ENCODE data around the gene CCDC90B. TPM values are rescaled to one million over a fixed set of nuclear protein-coding genes. Genes with fewer than 3 reads are reported as not detected.
A peak's percentile ranks its signal among the peaks of the same experiment; 100 is the strongest.

The CCDC90B gene
- total RNA-seq, 2 donors from 2014 or later, result 64.2 to 105 TPM

DNA sequence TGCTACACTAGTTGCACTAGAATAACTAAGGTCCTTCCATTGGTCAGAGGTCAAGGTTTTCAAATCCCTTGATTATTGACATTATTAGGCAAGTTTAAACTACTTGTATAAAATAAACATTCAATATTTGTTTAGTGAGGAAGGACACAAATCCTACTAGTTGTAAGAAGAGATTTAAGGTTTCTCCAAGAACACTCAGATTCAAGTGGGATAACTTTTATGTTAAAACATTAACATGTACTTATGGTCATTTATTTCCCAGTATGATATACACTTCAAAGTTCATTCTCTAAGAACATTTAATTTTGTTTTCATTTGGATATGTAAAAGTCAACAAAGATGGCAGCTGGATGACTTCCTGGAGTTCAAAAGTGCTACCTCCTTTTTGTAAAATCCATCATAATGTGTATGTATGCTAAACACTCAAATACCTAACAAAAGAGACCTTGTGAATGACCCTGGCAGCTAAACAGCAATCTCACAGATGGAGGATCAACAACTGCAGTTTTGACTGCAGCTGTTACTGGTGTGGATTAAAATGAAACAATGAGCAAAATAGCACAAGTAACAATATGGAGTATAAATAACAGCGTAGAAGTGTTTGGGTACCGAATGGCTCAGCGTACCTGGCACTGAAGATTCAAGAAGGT is 1.5 kb downstream of the CCDC90B start:
- Histone ChIP-seq H3K4me1 (ENCODE audit: control insufficient read depth, insufficient read depth, low read length) (peaks cover 12% of the 10 kb centered on the region), H3K27ac (ENCODE audit: low read depth, low read length) (no peak overlapping the region)
- no peak for DNase-seq

GRCh38 chr11:83282084-83282716 is 4.0 kb downstream of the CCDC90B start:
- Histone ChIP-seq H3K9ac (ENCODE audit: extremely low read depth, low read length, poor library complexity, severe bottlenecking) (no peak overlapping the region), H3K27ac (ENCODE audit: low read depth, low read length) (no peak overlapping the region), H3K4me1 (ENCODE audit: control insufficient read depth, insufficient read depth, low read length) (peaks cover 12% of the 10 kb centered on the region), H3K36me3 (ENCODE audit: control insufficient read depth, insufficient read depth, low read length) (peaks cover 53% of the 10 kb centered on the region), H3K27me3 (ENCODE audit: control insufficient read depth, insufficient read depth, low read length, poor library complexity, severe bottlenecking) (no peaks in the 10 kb centered on the region), H3K4me3 (ENCODE audit: low read length) (peak overlapping the region; percentile 99), H3K9me3 (ENCODE audit: control insufficient read depth, low read length) (peaks cover 10% of the 10 kb centered on the region)
- TF ChIP-seq CTCF (conservative IDR thresholded peaks at IDR 0.05), result no peak
- Mint-ChIP-seq H3K4me3 (peak overlapping the region; percentile 2), H3K36me3 (ENCODE audit: low read depth) (peaks cover 35% of the 10 kb centered on the region), H3K4me1 (peaks cover 32% of the 10 kb centered on the region), H3K9me3 (no peaks in the 10 kb centered on the region), H3K27me3 (ENCODE audit: insufficient read depth) (no peaks in the 10 kb centered on the region), H3K27ac (no peak overlapping the region)
- 89 to 100% methylated on average over 3 to 4 of the region's 4 CpGs for WGBS, 2 experiments (ENCODE audit: insufficient coverage in 1 of 2, insufficient read length in 1 of 2)
- DNase-seq, result no peak

More for the DNA sequence above, 1.5 kb downstream of the CCDC90B start:
- TF ChIP-seq CTCF (conservative IDR thresholded peaks at IDR 0.05), result no peak
- H3K4me3 Mint-ChIP-seq, result peak overlapping the region; percentile 95
- Histone ChIP-seq H3K36me3 (ENCODE audit: control insufficient read depth, insufficient read depth, low read length) (peaks cover 30% of the 10 kb centered on the region), H3K9ac (ENCODE audit: extremely low read depth, low read length, poor library complexity, severe bottlenecking) (peak overlapping the region; percentile 79), H3K9me3 (ENCODE audit: control insufficient read depth, low read length) (peaks cover 6% of the 10 kb centered on the region), H3K4me3 (ENCODE audit: low read length) (peak overlapping the region; percentile 99), H3K27me3 (ENCODE audit: control insufficient read depth, insufficient read depth, low read length, poor library complexity, severe bottlenecking) (no peaks in the 10 kb centered on the region)
- peaks cover 32% of the 10 kb centered on the region for H3K4me1 Mint-ChIP-seq
- 12 to 18% methylated on average over 3 of the region's 3 CpGs for WGBS, 2 experiments (ENCODE audit: insufficient coverage in 1 of 2, insufficient read length in 1 of 2)
- no peaks in the 10 kb centered on the region for H3K27me3 Mint-ChIP-seq (ENCODE audit: insufficient read depth)
- peaks cover 13% of the 10 kb centered on the region for H3K36me3 Mint-ChIP-seq (ENCODE audit: low read depth)
- H3K9me3 Mint-ChIP-seq, result no peaks in the 10 kb centered on the region
- H3K27ac Mint-ChIP-seq, result peak overlapping the region; percentile 100

- H3K9me3 ChIP-seq (ENCODE audit: control insufficient read depth, low read length), result peaks cover 10% of the 10 kb centered on the region
- H3K4me3 ChIP-seq (ENCODE audit: low read length), result no peak overlapping the region
- H3K4me1 Mint-ChIP-seq, result peaks cover 29% of the 10 kb centered on the region
- no peaks in the 10 kb centered on the region for H3K9me3 Mint-ChIP-seq
- H3K27ac ChIP-seq (ENCODE audit: low read depth, low read length), result no peak overlapping the region
- TF ChIP-seq CTCF (conservative IDR thresholded peaks at IDR 0.05), result no peak
- no peak for DNase-seq
- no peaks in the 10 kb centered on the region for H3K27me3 ChIP-seq (ENCODE audit: control insufficient read depth, insufficient read depth, low read length, poor library complexity, severe bottlenecking)
- 92 to 100% methylated on average over 1 of the region's 1 CpG for WGBS, 2 experiments (ENCODE audit: insufficient coverage in 1 of 2, insufficient read length in 1 of 2)
- peaks cover 52% of the 10 kb centered on the region for H3K36me3 Mint-ChIP-seq (ENCODE audit: low read depth)
- H3K27ac Mint-ChIP-seq, result no peak overlapping the region
- H3K4me1 ChIP-seq (ENCODE audit: control insufficient read depth, insufficient read depth, low read length), result peaks cover 12% of the 10 kb centered on the region
- no peaks in the 10 kb centered on the region for H3K27me3 Mint-ChIP-seq (ENCODE audit: insufficient read depth)
- H3K36me3 ChIP-seq (ENCODE audit: control insufficient read depth, insufficient read depth, low read length), result peaks cover 72% of the 10 kb centered on the region
- H3K9ac ChIP-seq (ENCODE audit: extremely low read depth, low read length, poor library complexity, severe bottlenecking), result no peak overlapping the region
- H3K4me3 Mint-ChIP-seq, result no peak overlapping the region
Measured at GRCh38 chr11:83280256-83280655, 5.9 kb downstream of the CCDC90B start.

Measured in endodermal cell (in vitro differentiated cells).